Liver (tissue), 9 donors: ENCODE data around the gene RNF144B. TPM values are rescaled to one million over a fixed set of nuclear protein-coding genes. Genes with fewer than 3 reads are reported as not detected.
"Not testable (repeated sequence)": the region's sequence is repeated elsewhere in the genome, so short reads cannot be mapped to it uniquely, and the experiment has no call there.

Experiments used
- DNase-seq: peaks from one replicate; pipeline ENCODE4 v3.0.0-alpha.2; 2017; ENCODE audit warnings: low spot score
- H3K27ac ChIP-seq, 2 donors: one replicate each; pipeline ENCODE4 v1.7.0; 2013; ENCODE audit warnings: inconsistent platforms in 2 of 2, low read length in 2 of 2, control low read depth in 1 of 2, low read depth in 1 of 2, mild to moderate bottlenecking in 1 of 2
- H3K27me3 ChIP-seq, 4 donors: one replicate each; pipeline versions ENCODE4 v1.6.1 to v1.7.0; 2013; ENCODE audit warnings: low read length in 3 of 4, inconsistent platforms in 1 of 4, mild to moderate bottlenecking in 1 of 4, moderate library complexity in 1 of 4; ENCODE audit not compliant: control insufficient read depth in 4 of 4, insufficient read depth in 4 of 4
- H3K36me3 ChIP-seq, 4 donors: one replicate each; pipeline versions ENCODE4 v1.6.1 to v1.7.0; 2013; ENCODE audit warnings: low read length in 3 of 4, mild to moderate bottlenecking in 3 of 4, low read depth in 1 of 4, moderate library complexity in 1 of 4; ENCODE audit not compliant: control insufficient read depth in 4 of 4, insufficient read depth in 3 of 4
- H3K4me1 ChIP-seq, 4 donors: one replicate each; pipeline versions ENCODE4 v1.6.1 to v1.7.0; 2013; ENCODE audit warnings: low read length in 3 of 4, mild to moderate bottlenecking in 3 of 4, moderate library complexity in 1 of 4; ENCODE audit not compliant: control insufficient read depth in 4 of 4, insufficient read depth in 4 of 4
- H3K4me3 ChIP-seq, 3 donors: one replicate each; pipeline versions ENCODE4 v1.6.1 to v1.7.0; 2013; ENCODE audit warnings: low read length in 3 of 3, control low read depth in 1 of 3, low read depth in 1 of 3, mild to moderate bottlenecking in 1 of 3
- H3K9ac ChIP-seq, 2 donors: one replicate each; pipeline ENCODE4 v1.7.0; 2013; ENCODE audit warnings: low read length in 2 of 2, mild to moderate bottlenecking in 2 of 2, moderate library complexity in 2 of 2, control low read depth in 1 of 2, low read depth in 1 of 2
- H3K9me3 ChIP-seq, 4 donors: one replicate each; pipeline versions ENCODE4 v1.6.1 to v1.7.0; 2013; ENCODE audit warnings: low read length in 3 of 4; ENCODE audit not compliant: control insufficient read depth in 4 of 4
- EGR1 ChIP-seq, 2 donors: IDR thresholded peaks; 2 replicates each; pipeline ENCODE4 v1.6.1; 2016 to 2018; ENCODE audit warnings: antibody characterized with exemption in 2 of 2, low read depth in 2 of 2
- FOXA1 ChIP-seq: IDR thresholded peaks from 2 replicates; pipeline ENCODE4 v1.6.1; 2016; ENCODE audit warnings: antibody characterized with exemption
- FOXA2 ChIP-seq: IDR thresholded peaks from 2 replicates; pipeline ENCODE4 v1.6.1; 2016; ENCODE audit warnings: antibody characterized with exemption
- HNF4A ChIP-seq, 2 donors: conservative IDR thresholded peaks; 2 replicates each; pipeline ENCODE4 v1.6.1; 2016; ENCODE audit warnings: antibody characterized with exemption in 2 of 2, mild to moderate bottlenecking in 2 of 2
- JUND ChIP-seq, 2 donors: IDR thresholded peaks; 2 replicates each; pipeline ENCODE4 v1.6.1; 2016; ENCODE audit warnings: antibody characterized with exemption in 2 of 2
- TAF1 ChIP-seq: conservative IDR thresholded peaks from 2 replicates; pipeline ENCODE4 v1.6.1; 2016; ENCODE audit warnings: antibody characterized with exemption, mild to moderate bottlenecking
- YY1 ChIP-seq: IDR thresholded peaks from 2 replicates; pipeline ENCODE4 v1.6.1; 2016; ENCODE audit warnings: antibody characterized with exemption, mild to moderate bottlenecking
- ZBTB33 ChIP-seq: IDR thresholded peaks from 2 replicates; pipeline ENCODE4 v1.6.1; 2016; ENCODE audit warnings: antibody characterized with exemption
- WGBS: extraction: QIAGEN DNeasy Blood & Tissue Kit; methylation state at CpG from one replicate; pipeline ENCODE4 v1.1.7; 2013; 5-methylcytosine and 5-hydroxymethylcytosine counted together
- polyA plus RNA-seq, 2 donors: library from polyadenylated mRNA; stranded (reverse) in 1 of 2; unstranded in 1 of 2; fragments of 200-250 nt in 1 of 2; fragments of >200 nt in 1 of 2; fragmentation: Nextera tagmentation in 1 of 2; extraction: Ambion mirVana in 1 of 2; gene quantifications; one replicate each; pipeline versions ENCODE4 v1.2.1 to v1.2.3, GENCODE V29; 2013 to 2015
- total RNA-seq, 2 donors: library from RNA; depleted of rRNA; stranded (reverse); fragments of >200 nt; gene quantifications; one replicate each; pipeline ENCODE4 v1.2.3, GENCODE V29; 2014
- TF ChIP-seq, protein P1 (sequence below): fragments of 150-350 bp; IDR thresholded peaks from 2 replicates; pipeline ENCODE4 v1.5.1; 2017; ENCODE audit warnings: improper control_type of control experiment, low read depth, low read length; ENCODE audit not compliant: missing input control
- donor health status: healthy.
- donor health status: healthy.
- donor health status: healthy.
- donor health status: healthy.
- donor health status: healthy.

The RNF144B gene
- total and polyA plus RNA-seq, 4 donors = 3.0 to 15.1 (median 7.6) TPM

GRCh38 chr6:18400831-18401446 is 13.8 kb downstream of the RNF144B start:
- 83% methylated on average over 2 of the region's 2 CpGs for WGBS
- Histone ChIP-seq H3K27ac (peak overlapping the region; percentile 40 to 46), H3K9me3 (no peaks in the 10 kb centered on the region), H3K4me3 (no peak overlapping the region), H3K36me3 (peaks cover 2 to 30% (median 15%) of the 10 kb centered on the region in 4 donors), H3K27me3 (no peaks in the 10 kb centered on the region), H3K9ac (peak overlapping the region in 1 of 2 donors; percentile 6), H3K4me1 (peaks cover 0 to 36% (median 21%) of the 10 kb centered on the region in 4 donors)
- DNase-seq = no peak
- TF ChIP-seq YY1 (peak; percentile 19), FOXA2 (no peak)

- WGBS = 97% methylated on average over 6 of the region's 6 CpGs
- not testable (repeated sequence) for H3K27me3 ChIP-seq, H3K27ac ChIP-seq, H3K9me3 ChIP-seq, DNase-seq, H3K4me3 ChIP-seq, H3K9ac ChIP-seq
- H3K4me1 ChIP-seq = peaks cover 0 to 25% (median 10%) of the 10 kb centered on the region in 4 donors
- peaks cover 2 to 35% (median 9%) of the 10 kb centered on the region in 4 donors for H3K36me3 ChIP-seq
Measured at GRCh38 chr6:18404965-18405364, 17.8 kb downstream of the RNF144B start.

- Histone ChIP-seq H3K27me3 (no peaks in the 10 kb centered on the region), H3K36me3 (peaks cover 0 to 33% (median 6%) of the 10 kb centered on the region in 4 donors), H3K27ac (no peak overlapping the region), H3K9me3 (no peaks in the 10 kb centered on the region), H3K4me3 (no peak overlapping the region), H3K9ac (no peak overlapping the region), H3K4me1 (peaks cover 0 to 19% (median 4%) of the 10 kb centered on the region in 4 donors)
- no peak for DNase-seq
- TF ChIP-seq FOXA1 (no peak), ZBTB33 (no peak), TAF1 (no peak)
- WGBS = 48% methylated on average over 4 of the region's 4 CpGs
Measured at GRCh38 chr6:18405477-18406293, 18.5 kb downstream of the RNF144B start.

DNA sequence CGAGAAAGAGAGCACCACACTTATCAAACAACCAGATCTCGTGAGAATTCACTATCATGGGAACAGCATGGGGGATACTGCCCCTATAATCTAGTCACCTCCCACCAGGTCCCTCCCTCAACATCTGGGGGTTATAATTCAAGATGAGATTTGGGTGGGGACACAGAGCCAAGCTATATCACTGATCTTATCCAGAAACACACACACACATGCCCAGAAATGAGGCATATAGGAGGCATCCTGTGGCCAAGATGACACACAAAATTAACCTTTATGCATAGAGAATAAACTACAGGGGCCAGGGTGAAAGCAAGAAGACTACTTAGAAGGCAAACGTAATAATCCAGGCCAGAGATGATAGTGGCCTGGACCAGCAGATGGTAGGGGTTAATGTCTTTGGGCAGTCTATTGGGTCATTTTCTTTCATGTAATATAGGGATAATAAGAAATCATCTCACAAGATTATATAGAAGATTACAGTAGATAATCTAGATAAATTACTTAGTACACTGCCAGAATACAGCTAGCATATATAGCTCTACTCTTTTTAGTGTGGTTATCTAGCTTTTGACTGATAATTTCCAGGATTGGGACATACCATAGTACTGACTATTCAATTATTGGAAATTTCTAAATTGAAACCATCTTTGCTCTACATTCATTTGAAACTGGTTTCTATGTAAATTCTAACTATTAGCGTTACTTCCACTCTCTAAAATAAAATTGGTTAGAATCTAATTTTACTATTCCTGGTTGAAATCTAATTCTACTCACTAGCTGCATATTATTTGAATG is 20.0 kb downstream of the RNF144B start:
- Histone ChIP-seq H3K4me3 (no peak overlapping the region), H3K9ac (no peak overlapping the region), H3K36me3 (peaks cover 0 to 26% (median 4%) of the 10 kb centered on the region in 4 donors), H3K9me3 (no peaks in the 10 kb centered on the region), H3K27me3 (no peaks in the 10 kb centered on the region), H3K27ac (no peak overlapping the region), H3K4me1 (peaks cover 0 to 17% (median 3%) of the 10 kb centered on the region in 4 donors)
- WGBS = 97% methylated on average over 4 of the region's 4 CpGs
- no peak for TF ChIP-seq YY1
- TF ChIP-seq HNF4A (conservative IDR thresholded peaks at IDR 0.05) = no peak
- no peak for TF ChIP-seq JUND (IDR thresholded peaks at IDR 0.05)
- TF ChIP-seq, protein P1, sequence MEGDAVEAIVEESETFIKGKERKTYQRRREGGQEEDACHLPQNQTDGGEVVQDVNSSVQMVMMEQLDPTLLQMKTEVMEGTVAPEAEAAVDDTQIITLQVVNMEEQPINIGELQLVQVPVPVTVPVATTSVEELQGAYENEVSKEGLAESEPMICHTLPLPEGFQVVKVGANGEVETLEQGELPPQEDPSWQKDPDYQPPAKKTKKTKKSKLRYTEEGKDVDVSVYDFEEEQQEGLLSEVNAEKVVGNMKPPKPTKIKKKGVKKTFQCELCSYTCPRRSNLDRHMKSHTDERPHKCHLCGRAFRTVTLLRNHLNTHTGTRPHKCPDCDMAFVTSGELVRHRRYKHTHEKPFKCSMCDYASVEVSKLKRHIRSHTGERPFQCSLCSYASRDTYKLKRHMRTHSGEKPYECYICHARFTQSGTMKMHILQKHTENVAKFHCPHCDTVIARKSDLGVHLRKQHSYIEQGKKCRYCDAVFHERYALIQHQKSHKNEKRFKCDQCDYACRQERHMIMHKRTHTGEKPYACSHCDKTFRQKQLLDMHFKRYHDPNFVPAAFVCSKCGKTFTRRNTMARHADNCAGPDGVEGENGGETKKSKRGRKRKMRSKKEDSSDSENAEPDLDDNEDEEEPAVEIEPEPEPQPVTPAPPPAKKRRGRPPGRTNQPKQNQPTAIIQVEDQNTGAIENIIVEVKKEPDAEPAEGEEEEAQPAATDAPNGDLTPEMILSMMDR = no peak
- TF ChIP-seq FOXA2 = no peak
- TF ChIP-seq EGR1 (IDR thresholded peaks at IDR 0.05; ENCODE audit: low read depth in 2 of 2) = no peak
- no peak for DNase-seq

DNA sequence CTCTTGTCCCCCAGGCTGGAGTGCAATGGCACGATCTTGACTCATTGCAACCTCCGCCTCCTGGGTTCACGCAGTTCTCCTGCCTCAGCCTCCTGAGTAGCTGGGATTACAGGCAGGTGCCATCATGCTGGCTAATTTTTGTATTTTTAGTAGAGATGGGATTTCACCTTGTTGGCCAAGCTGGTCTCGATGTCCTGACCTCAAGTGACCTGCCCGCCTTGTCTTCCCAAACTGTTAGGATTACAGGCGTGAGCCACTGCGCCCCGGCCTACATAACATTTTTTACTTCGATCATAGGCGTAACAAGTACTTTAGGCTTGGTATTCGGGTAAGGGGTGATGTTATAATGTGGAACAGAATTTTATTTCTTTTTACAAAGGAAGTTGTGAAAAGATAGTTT is 22.5 kb downstream of the RNF144B start:
- not testable (repeated sequence) for H3K4me3 ChIP-seq, H3K27me3 ChIP-seq, H3K9ac ChIP-seq, DNase-seq, H3K9me3 ChIP-seq, H3K27ac ChIP-seq
- Histone ChIP-seq H3K4me1 (peaks cover 0 to 13% (median 3%) of the 10 kb centered on the region in 4 donors), H3K36me3 (peaks cover 0 to 15% (median 0%) of the 10 kb centered on the region in 4 donors)
- WGBS = 91% methylated on average over 11 of the region's 11 CpGs
